GM18868 (cell line): Measurements from ENCODE around the gene ZNF785.

ENCODE experiments used
- ATAC-seq: cut with Tn5 transposase; IDR thresholded peaks from one replicate; pipeline ENCODE4 v1.9.1; 2021; ENCODE audit warnings: mild to moderate bottlenecking, moderate library complexity; ENCODE audit not compliant: unreplicated experiment

ZNF785 gene

DNA sequence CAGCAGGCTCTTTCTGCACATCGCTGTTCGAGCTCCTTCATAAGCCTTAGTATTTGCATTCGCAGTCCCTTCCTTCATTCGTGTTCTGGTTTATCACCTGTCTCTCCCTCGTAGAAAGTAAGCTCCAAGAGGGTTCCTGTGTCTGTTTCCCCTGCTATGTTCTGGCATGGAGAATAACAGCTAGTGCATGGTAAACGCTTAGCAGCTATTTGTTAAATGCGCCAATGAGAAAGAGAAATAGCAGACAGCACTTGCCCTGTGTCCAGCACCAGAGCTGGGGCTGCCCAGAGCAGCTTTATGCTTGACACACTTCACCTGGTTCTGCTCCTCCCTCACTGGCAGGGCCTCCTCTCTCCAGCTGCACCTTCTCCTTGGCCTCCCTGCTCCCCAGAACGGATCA lies 19.5 kb downstream of the ZNF785 start:
- ATAC-seq: no peak

DNA sequence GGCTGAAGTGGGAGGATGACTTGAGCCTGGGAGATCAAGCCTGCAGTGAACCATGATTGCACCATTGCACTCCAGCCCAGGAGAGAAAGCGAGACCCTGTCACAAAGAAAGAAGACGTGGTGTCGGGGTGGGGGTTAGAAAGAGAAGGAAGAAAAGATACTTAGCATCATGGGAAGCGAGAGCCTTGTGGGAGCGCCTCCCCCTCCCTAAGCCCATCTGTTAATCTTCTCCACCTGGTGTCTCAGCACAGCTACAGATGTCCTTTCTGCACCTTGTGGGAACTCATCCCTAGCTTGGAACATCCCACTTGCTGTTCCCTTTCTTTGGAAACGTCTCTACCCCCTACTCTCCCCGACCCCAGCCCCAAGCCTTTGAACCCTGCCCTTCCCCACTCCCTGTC lies 20.0 kb downstream of the ZNF785 start:
- no peak for ATAC-seq

DNA sequence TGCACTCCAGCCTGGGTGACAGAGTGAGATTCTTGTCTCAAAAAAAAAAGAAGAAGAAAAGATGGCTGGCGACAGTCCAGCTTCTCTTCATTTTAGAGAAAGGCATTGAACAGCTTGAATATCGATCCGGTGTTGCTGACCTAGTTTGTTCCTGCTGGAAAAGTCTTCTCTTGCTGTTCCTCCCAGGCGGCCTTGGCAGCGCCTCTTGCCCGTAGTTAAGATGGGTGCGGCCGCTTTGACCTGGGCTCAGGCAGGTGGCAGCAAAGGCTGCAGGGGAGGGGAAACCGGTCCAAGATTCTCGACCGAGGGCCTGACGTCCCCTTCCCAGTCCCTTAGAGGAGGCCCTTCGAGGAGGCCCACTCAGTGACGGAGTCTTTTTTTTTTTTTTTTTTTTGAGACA lies 23.5 kb downstream of the ZNF785 start:
- ATAC-seq: no peak

DNA sequence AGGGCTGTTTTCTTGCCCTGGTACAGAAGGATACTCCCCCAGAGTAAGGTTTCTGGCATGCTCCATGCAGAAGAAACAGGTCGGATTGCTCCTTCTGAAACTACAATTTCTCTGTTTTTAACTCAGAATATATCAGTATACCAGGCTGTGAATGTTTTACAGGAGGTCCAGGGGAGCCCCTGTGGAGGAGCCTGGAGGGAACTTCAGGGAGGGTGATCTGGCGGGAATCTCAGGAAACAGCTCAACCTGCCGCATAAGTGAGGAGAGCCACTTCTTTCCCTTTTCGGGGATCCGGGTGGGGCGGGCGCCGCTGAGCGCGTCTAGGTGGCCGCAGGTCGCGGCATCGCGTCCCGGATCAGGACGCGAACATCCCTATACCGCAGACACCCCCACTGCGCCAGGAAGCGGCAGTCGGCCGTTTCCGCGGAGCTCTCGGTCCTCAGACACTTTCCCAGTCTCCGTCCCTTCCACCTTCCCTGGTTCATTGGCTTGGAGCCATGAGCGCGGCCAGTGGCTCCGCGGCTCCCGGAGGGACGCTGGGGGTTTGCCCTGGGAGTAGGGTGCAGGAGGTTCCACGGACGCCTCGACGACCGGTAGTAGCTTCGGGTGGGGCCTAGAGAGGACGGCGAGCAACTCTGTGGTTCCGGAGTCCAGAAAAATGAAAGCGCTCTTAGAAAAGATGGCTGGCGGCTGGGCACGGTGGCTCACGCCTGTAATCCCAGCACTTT lies 24.2 kb downstream of the ZNF785 start:
- ATAC-seq: no peak

- no peak for ATAC-seq
Measured at GRCh38 chr16:30559690-30560089, 25.8 kb downstream of the ZNF785 start.

DNA sequence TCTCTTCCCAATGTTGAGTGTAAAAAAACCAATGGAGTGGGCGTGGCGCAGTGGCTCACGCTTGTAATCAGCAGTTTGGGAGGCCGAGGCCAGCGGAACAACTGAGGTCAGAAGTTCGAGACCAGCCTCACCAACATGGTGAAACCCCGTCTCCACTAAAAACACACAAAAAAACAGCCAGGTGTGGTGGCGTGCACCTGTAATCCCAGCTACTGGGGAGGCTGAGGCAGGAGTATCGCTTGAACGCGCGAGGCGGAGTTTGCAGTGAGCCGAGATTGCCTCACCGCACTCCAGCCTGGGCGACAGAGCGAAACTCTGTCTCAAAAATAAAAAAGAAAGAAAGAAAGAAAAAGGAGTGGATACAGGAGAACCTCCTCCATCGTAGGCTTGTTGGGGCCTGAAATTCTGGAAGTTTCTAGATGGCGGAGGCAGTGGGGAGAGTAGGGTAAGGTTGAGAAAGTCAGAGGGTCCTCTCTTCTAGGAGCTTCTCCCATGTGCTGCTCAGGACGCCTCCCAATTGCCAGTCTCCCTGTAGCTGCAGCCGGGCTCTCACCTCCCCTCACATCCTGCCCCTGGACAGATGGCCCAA lies 26.6 kb downstream of the ZNF785 start:
- no peak for ATAC-seq

DNA sequence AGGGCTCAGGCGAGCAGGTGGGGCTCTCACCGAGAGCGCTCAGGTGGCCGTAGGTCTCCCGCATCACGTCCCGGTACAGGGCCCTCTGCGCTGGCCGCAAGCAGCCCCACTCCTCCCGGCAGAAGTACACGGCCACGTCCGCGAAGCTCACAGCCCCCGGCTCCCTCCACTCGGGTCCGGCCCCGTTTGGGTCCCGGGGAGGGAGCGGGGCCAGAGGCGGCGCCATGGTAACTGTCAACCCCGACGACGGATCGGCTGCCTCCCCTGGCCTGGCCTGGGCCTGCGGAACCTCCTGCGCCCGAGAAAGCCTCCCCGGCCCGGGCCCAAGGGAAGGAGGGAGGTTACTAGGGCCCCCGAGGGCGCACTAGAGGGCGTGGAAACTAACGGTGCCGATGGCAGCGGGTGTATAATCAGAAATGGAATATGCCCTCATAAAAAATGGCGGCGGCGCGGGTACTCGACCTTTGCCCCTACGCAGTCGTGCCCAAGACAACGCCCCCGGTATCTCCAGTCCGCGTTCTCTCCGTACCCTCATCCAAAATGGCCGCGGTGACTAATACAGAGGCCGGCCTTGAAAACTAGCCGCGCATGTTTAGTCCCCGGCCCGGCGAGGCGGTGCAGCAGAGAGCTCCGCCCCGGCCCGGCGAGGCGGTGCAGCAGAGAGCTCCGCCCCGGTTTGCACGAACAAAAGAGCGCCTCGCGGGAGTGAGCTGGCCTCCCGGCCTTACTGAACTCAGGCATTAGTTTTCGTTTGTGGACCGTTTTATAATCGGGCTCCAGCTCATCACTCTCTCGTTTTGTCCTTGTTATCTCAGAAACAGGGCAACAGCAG lies 27.3 kb downstream of the ZNF785 start, which contains the start of gene ZNF764:
TSS of gene ZNF764 (minus strand) at position 418 of the 832 bp plus-strand sequence. CDS start at position 226, 192 bp downstream.
- ATAC-seq: peak; percentile 97

DNA sequence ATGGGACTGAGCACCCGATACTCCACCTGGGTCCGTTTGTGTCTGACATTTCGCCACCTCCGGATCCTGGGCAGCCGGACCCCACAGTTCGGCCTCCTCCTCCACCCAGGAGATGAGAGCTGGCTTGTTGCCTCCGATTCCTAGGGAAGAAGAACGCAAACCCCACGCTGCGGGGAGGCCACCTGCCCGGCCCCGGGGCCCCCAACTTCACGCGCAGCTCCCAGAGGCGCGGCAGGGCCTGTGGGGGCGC lies 27.9 kb downstream of the ZNF785 start:
- no peak for ATAC-seq

GRCh38 chr16:30556125-30556473 lies 29.4 kb downstream of the ZNF785 start:
- no peak for ATAC-seq

GRCh38 chr16:30555315-30556124 lies 30.0 kb downstream of the ZNF785 start:
- no peak for ATAC-seq

GRCh38 chr16:30554557-30555314 lies 30.8 kb downstream of the ZNF785 start:
- ATAC-seq: no peak

DNA sequence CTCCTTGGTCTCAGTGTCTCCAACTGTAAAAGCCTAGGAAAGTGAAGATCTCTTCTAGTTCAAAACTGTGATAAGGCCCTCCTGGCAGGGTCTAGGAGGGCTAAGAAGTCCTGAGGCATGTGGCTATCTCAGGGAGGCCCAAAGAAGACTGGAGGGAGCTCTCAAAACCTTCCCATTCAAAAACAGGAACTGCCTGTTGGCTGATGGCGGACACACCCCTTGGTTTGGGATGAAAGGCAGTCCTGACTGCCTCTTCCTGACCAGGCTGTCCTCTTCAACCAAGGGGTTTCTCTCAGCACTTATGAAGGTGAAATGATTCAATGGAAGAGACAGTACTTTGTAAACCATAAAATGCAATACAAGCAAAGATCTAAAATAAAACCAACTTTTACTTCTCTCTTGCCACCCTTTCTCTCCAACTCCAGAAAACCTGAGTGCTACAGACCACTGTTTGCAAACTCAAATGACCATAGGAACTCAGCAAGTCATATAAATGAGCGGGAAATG lies 32.1 kb downstream of the ZNF785 start:
- ATAC-seq: no peak

- no peak for ATAC-seq
Measured at GRCh38 chr16:30552956-30553355, 32.5 kb downstream of the ZNF785 start.

- no peak for ATAC-seq
Measured at GRCh38 chr16:30551781-30552180, 33.7 kb downstream of the ZNF785 start.

DNA sequence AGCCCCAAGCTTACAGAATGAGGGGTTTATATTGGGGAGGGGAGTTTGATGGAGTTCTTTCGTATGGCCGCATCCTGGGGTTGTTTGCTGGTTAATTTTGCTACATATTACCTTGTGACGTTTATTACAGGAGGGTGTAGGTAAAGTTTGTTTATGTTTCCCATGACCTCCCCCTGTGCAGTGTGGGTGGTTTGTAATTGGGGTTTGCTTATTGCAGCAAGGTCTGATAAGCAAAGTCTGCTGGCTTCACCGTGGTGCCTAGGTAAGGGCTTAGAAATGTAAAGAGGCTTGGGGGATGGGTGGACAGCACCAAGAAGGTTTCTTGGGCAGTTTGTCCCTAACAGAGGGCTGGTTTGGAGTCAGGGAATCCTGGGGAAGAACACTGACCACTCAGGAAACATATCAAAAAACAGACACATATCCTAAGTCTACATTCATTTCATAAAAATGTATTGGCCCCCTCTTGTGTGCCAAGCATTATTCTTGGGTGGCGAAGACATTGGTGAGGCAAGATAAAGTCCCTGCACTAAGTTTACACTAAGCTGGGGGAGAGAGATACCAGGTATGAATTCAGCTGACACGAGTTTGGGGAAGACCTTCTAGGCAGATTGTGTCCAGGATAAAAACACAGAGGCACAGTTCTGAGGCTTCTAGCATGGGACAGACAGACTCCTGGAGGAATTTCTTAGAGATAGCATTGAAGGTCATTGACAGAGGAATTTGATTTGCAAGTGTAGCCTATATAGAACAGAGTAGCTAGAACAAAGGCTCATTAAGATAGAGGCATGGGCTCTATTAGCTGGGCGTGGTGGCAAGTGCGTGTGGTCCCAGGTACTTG lies 36.9 kb downstream of the ZNF785 start:
- ATAC-seq: no peak

GRCh38 chr16:30546115-30546514 lies 39.4 kb downstream of the ZNF785 start:
- no peak for ATAC-seq

DNA sequence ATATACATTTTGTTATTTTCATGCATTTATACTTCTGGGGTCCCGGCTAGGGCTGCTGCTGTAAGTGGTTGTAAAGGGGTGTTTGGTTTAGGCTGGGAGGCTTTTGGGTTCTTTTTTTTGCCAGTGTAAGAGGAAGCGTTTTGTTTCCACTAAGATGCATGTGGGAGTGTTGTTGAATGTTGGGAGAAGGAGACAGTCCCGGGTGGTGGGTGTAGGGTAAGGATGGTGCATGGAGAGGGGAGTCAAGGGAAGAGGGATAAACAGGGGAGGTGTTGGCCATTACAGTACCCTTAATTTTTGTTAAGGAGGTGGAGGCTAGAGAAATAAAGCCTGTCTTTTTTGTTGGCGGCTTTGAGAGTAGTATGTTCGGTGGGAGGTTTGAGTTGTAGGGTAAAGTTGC lies 42.4 kb downstream of the ZNF785 start:
- no peak for ATAC-seq

DNA sequence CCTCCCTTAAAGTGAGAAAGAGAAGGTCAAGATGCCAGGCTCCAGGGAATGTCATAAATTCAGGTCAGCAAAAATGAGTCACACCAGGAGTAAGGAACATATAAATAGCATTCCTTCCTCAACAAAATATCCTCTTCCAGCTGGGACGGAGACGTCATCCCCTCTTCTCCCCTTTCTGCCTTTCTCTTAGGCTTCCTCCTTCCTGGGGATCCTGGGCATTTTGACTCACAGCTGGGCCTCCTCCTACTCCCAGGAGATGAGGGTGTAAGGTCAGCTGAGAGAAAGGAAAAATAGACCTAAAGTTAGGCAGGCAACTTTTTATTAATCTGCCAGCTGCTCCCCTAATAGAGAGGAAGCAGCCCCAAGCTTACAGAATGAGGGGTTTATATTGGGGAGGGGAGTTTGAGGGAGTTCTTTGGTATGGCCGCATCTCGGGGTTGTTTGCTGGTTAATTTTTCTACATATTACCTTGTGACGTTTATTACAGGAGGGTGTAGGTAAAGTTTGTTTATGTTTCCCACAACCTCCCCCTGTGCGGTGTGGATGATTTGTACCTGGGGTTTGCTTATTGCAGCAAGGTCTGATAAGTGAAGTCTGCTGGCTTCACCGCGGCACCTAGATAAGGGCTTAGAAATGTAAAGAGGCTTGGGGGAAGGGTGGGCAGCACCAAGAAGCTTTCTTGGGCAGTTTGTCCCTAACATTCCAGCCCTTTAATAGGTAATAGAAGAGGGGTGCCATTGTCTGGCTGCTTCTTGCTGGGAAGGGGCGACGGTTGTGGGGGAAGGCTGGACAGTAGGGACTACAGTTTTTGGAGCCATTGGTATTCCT lies 43.8 kb downstream of the ZNF785 start:
- no peak for ATAC-seq
